Colonic mucosa (tissue), 4 donors: Measurements from ENCODE around the gene CDK6. TPM values are rescaled to one million over a fixed set of nuclear protein-coding genes. Genes with fewer than 3 reads are reported as not detected.

Experiments
- DNase-seq: peaks from one replicate; pipeline ENCODE4 v3.0.0-alpha.2; 2020
- H3K27ac ChIP-seq: fragments of 200-600 bp; one replicate; pipeline ENCODE4 v1.8.0; 2021
- H3K27me3 ChIP-seq: fragments of 200-600 bp; one replicate; pipeline ENCODE4 v1.8.0; 2021
- H3K36me3 ChIP-seq: fragments of 200-600 bp; one replicate; pipeline ENCODE4 v1.8.0; 2021
- H3K4me1 ChIP-seq: fragments of 200-600 bp; one replicate; pipeline ENCODE4 v1.8.0; 2021; ENCODE audit warnings: mild to moderate bottlenecking
- H3K4me3 ChIP-seq: fragments of 200-600 bp; one replicate; pipeline ENCODE4 v1.8.0; 2021
- H3K9ac ChIP-seq, 2 donors: one replicate each; pipeline ENCODE4 v1.7.0; 2013; ENCODE audit warnings: control low read depth in 2 of 2, low read depth in 2 of 2, low read length in 2 of 2
- H3K9me3 ChIP-seq: fragments of 200-600 bp; one replicate; pipeline ENCODE4 v1.8.0; 2021
- CTCF ChIP-seq: fragments of 200-600 bp; IDR thresholded peaks from one replicate; pipeline ENCODE4 v1.8.0; 2022; ENCODE audit warnings: antibody characterized with exemption, mild to moderate bottlenecking
- intact Hi-C: fragments of 100-400 bp; cut with DNase I; formaldehyde crosslinking; loops from one replicate; pipeline ENCODE4 v1.14.1; 2022
- total RNA-seq, 2 donors: library from RNA; stranded (reverse); fragmentation: NEBNext Ultra II Directional in 1 of 2; extraction: Animal tissue kit (Norgen Biotek cat#: 25700) in 1 of 2; gene quantifications; one replicate each; pipeline ENCODE4 v1.2.1, GENCODE V29; 2021
- donor health status: healthy.
- donor health status: DM: no; HTN: no; CAD: no.
- donor health status: DM: no; HTN: no; CAD: no.

CDK6 gene
- total RNA-seq, 2 donors from 2014 or later: 37.1 to 55.4 TPM

GRCh38 chr7:92880212-92881090 is 44.1 kb upstream of the CDK6 start:
- Histone ChIP-seq H3K9me3 (no peaks in the 10 kb centered on the region), H3K27me3 (no peaks in the 10 kb centered on the region), H3K36me3 (no peaks in the 10 kb centered on the region), H3K9ac (no peak overlapping the region), H3K4me1 (no peaks in the 10 kb centered on the region), H3K27ac (no peak overlapping the region), H3K4me3 (no peak overlapping the region)
- TF ChIP-seq CTCF: no peak
- intact Hi-C loops: no loop called here
- peak; percentile 24 for DNase-seq

DNA sequence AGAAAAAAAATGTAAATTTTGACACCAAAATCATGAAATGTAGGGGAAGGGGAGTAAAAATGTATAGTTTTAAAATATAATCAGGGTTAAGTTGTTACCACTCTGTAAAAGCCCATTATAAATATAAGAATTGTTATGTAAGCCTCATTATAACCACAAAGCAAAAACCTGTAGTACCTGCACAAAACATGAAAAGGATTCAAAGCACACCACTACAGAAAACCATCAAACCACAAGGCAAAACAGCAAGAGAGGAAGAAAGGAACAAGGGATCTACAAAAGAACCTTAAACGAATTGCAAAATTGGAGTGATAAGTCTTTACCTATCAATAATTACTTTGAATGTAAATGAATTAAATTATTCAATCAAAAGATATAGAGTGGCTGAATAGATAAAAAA is 41.0 kb upstream of the CDK6 start:
- no peaks in the 10 kb centered on the region for H3K36me3 ChIP-seq
- DNase-seq: no peak
- H3K4me3 ChIP-seq: no peak overlapping the region
- H3K4me1 ChIP-seq: no peaks in the 10 kb centered on the region
- intact Hi-C loops: no loop called here
- no peak overlapping the region for H3K9ac ChIP-seq
- no peaks in the 10 kb centered on the region for H3K9me3 ChIP-seq
- H3K27me3 ChIP-seq: no peaks in the 10 kb centered on the region
- no peak overlapping the region for H3K27ac ChIP-seq
- no peak for TF ChIP-seq CTCF

DNA sequence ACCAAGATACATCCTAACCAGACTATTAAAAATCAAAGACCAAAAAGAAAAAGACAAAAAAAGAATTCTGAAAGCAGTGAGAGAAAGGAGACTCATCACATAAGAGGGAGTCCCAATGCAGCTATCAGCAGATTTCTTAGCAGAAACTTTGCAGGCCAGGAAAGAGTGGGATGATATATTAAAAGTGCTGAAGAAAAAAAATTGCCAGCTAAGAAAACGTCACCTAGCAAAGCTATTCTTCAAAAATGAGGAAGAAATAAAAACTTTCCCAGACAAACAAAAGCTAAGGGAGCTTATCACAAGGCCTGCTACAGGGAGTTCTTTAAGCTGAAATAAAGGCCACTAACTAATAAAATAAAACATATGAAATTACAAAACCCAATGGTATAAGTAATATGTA is 40.5 kb upstream of the CDK6 start:
- Histone ChIP-seq H3K4me1 (no peaks in the 10 kb centered on the region), H3K36me3 (no peaks in the 10 kb centered on the region), H3K9me3 (no peaks in the 10 kb centered on the region), H3K27ac (no peak overlapping the region), H3K27me3 (no peaks in the 10 kb centered on the region), H3K9ac (no peak overlapping the region), H3K4me3 (no peak overlapping the region)
- intact Hi-C loops: no loop called here
- DNase-seq: no peak
- no peak for TF ChIP-seq CTCF

GRCh38 chr7:92875719-92876118 is 39.3 kb upstream of the CDK6 start:
- H3K4me1 ChIP-seq: no peaks in the 10 kb centered on the region

DNA sequence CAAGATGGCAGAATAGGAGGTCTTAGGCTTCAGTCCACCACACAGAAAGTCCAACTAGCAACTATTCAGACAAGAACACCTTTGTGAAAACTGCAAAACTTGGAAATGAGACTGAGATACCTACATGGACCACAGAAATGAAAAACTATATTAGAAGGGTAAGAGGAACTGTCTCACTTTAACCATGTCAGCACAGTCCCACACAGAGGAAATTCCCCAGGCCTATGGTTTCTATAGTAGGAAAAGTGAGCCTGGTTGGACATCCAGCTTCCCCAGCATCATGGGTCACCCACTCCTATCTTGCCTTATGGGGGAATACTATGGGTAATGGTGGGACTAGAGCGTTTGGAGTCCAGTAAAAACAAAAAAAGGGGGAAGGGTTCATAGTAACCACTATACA is 38.8 kb upstream of the CDK6 start:
- no peak for DNase-seq
- no peaks in the 10 kb centered on the region for H3K36me3 ChIP-seq
- TF ChIP-seq CTCF: no peak
- no peak overlapping the region for H3K9ac ChIP-seq
- H3K9me3 ChIP-seq: no peaks in the 10 kb centered on the region
- H3K27ac ChIP-seq: no peak overlapping the region
- H3K4me3 ChIP-seq: no peak overlapping the region
- H3K27me3 ChIP-seq: no peaks in the 10 kb centered on the region
- no peaks in the 10 kb centered on the region for H3K4me1 ChIP-seq
- intact Hi-C loops: no loop called here

More at GRCh38 chr7:92875719-92876118, 39.3 kb upstream of the CDK6 start:
- intact Hi-C loops: no loop called here
- H3K36me3 ChIP-seq: no peaks in the 10 kb centered on the region
- H3K27me3 ChIP-seq: no peaks in the 10 kb centered on the region
- H3K27ac ChIP-seq: no peak overlapping the region
- H3K9ac ChIP-seq: no peak overlapping the region
- DNase-seq: no peak
- no peak overlapping the region for H3K4me3 ChIP-seq
- no peak for TF ChIP-seq CTCF
- H3K9me3 ChIP-seq: no peaks in the 10 kb centered on the region
